ENCODE results near the gene SCYGR3. TPM values are rescaled to one million over a fixed set of nuclear protein-coding genes. Genes with fewer than 3 reads are reported as not detected.

The SCYGR3 gene
- total and polyA plus RNA-seq, 3 donors from 2014 or later, result not detected

DNA sequence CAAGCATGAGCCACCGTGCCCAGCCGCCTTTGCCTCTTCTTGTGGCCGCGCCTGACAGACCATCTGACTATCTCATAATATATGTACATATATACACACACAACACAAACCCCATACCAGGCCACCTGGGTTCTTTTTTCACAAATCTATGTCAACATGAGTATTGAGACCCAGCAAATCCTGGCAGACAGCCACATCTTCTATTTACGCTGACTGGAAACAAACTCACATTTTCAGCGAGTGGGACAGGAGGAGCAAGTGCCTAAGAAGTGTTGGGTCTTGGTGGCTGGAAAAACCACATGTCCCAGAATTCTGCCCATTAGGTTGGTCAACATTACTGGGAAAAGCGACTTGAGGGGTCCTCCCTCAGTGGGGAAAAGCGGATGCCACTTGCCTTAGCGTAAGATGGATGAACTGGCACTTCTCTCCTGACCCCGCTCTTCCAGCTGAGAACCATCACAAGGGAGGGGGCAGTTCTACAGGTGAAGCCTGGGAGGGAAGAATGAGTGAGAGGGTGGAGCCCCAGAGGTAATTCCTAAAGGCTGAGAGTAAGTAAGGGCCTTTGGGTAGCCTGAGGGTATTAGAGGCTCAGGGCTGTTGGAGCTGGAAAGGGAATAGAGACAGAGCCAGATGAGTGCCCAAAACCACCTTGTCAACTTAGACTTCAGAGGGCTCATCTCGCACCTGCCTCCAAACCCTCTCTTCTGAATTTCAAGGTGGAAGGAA is 1.9 kb downstream of the SCYGR3 start:
- Histone ChIP-seq H3K36me3 (ENCODE audit: low read depth, missing control alignments) (no peaks in the 10 kb centered on the region), H3K4me1 (no peaks in the 10 kb centered on the region), H3K4me3 (no peak overlapping the region), H3K9me3 (no peaks in the 10 kb centered on the region), H3K27me3 (no peaks in the 10 kb centered on the region), H3K27ac (no peak overlapping the region)
- no peak for DNase-seq
- no peak for TF ChIP-seq POLR2A (IDR thresholded peaks at IDR 0.05)
- TF ChIP-seq, protein P1, sequence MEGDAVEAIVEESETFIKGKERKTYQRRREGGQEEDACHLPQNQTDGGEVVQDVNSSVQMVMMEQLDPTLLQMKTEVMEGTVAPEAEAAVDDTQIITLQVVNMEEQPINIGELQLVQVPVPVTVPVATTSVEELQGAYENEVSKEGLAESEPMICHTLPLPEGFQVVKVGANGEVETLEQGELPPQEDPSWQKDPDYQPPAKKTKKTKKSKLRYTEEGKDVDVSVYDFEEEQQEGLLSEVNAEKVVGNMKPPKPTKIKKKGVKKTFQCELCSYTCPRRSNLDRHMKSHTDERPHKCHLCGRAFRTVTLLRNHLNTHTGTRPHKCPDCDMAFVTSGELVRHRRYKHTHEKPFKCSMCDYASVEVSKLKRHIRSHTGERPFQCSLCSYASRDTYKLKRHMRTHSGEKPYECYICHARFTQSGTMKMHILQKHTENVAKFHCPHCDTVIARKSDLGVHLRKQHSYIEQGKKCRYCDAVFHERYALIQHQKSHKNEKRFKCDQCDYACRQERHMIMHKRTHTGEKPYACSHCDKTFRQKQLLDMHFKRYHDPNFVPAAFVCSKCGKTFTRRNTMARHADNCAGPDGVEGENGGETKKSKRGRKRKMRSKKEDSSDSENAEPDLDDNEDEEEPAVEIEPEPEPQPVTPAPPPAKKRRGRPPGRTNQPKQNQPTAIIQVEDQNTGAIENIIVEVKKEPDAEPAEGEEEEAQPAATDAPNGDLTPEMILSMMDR (IDR thresholded peaks at IDR 0.05), result no peak
- intact Hi-C loops (cut with DNase I; ENCODE audit: low total_unique reads), result no loop called here
- WGBS, 2 donors, result 83 to 90% methylated on average over 11 of the region's 11 CpGs

DNA sequence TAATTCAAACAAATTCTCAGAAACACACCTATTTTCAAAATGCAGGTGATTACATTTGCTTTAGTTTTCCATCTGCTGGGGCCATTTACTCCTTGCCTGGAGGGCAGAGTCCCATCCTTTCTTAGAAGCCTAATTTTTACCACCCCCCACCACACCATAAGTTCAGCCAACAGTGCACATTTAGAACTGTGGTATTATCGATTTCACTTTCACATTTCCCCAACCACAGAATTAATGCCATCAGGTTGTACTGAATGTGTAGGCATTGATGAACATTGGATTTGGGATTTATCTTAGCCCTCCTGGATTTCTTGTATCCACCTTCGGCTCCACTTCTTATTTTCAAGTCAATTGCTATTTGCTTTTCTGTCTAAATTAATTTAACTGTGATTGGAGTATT is 4.5 kb downstream of the SCYGR3 start:
- 79 to 89% methylated on average over 2 of the region's 2 CpGs for WGBS, 2 donors
- H3K27ac ChIP-seq, result no peak overlapping the region
- no peaks in the 10 kb centered on the region for H3K27me3 ChIP-seq
- H3K4me3 ChIP-seq, result no peak overlapping the region
- H3K9me3 ChIP-seq, result no peaks in the 10 kb centered on the region
- intact Hi-C loops (cut with DNase I; ENCODE audit: low total_unique reads), result no loop called here
- no peaks in the 10 kb centered on the region for H3K4me1 ChIP-seq
- no peaks in the 10 kb centered on the region for H3K36me3 ChIP-seq (ENCODE audit: low read depth, missing control alignments)
- no peak for TF ChIP-seq POLR2A (IDR thresholded peaks at IDR 0.05)
- TF ChIP-seq, protein P1 (IDR thresholded peaks at IDR 0.05), result no peak
- no peak for DNase-seq

DNA sequence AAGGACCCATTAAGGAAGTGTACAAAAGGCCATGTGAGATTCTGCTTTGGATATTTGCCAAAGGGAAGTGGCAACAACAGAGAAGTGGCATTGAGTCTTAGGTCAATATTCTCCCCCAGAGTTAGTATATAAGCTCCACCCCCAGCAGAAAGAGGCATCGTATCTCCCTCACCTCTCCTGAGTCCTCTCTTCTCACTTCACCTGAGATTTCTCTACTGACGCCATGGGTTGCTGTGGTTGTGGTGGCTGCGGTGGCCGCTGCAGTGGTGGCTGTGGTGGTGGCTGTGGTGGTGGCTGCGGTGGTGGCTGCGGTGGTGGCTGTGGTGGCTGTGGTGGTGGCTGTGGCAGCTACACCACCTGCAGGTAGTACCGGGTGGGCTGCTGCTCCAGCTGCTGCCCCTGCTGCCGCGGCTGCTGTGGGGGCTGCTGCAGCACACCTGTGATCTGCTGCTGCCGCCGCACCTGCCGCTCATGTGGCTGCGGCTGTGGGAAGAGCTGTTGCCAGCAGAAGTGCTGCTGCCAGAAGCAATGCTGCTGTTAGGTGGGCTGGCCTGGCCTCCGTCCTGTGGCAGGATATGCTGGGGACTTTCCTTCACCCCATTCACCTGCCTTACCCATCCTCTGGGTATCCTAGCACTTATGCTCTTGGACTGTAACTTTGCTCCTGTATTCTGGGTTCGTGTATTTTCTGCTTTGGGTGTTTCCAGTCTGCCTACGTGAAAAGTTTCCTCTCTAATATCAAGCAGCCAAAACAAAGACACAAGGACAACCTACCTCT is 5.9 kb downstream of the SCYGR3 start:
- WGBS, 2 donors, result 70 to 79% methylated on average over 9 to 14 of the region's 16 CpGs
- no peaks in the 10 kb centered on the region for H3K27me3 ChIP-seq
- no peaks in the 10 kb centered on the region for H3K4me1 ChIP-seq
- intact Hi-C loops (cut with DNase I; ENCODE audit: low total_unique reads), result no loop called here
- H3K27ac ChIP-seq, result no peak overlapping the region
- DNase-seq, result no peak
- H3K4me3 ChIP-seq, result no peak overlapping the region
- TF ChIP-seq POLR2A (IDR thresholded peaks at IDR 0.05), result no peak
- TF ChIP-seq, protein P1 (IDR thresholded peaks at IDR 0.05), result no peak
- H3K9me3 ChIP-seq, result no peaks in the 10 kb centered on the region
- H3K36me3 ChIP-seq (ENCODE audit: low read depth, missing control alignments), result no peaks in the 10 kb centered on the region

DNA sequence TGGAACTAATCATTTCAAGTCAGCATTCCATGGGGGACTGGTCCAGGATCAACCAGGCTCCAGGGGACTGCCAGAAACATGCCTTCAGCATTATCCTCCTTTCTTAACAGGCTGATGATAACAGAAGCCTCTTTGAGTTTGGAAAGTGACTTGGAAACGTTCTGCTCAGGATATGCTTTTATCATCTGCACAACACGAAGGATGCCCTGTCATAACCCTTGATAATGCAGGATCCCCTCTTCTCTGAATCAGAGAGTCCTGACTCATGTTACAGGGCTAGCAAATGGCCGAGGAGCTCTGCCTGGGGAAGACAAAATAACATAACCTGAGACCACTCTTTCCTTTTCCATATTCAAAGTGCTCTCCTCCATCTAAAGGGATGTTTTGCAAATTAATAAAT is 6.7 kb downstream of the SCYGR3 start:
- DNase-seq, result no peak
- intact Hi-C loops (cut with DNase I; ENCODE audit: low total_unique reads), result no loop called here
- Histone ChIP-seq H3K27me3 (no peaks in the 10 kb centered on the region), H3K27ac (no peak overlapping the region), H3K36me3 (ENCODE audit: low read depth, missing control alignments) (no peaks in the 10 kb centered on the region), H3K4me1 (no peaks in the 10 kb centered on the region), H3K9me3 (no peaks in the 10 kb centered on the region), H3K4me3 (no peak overlapping the region)
- 56 to 66% methylated on average over 3 of the region's 3 CpGs for WGBS, 2 donors
- TF ChIP-seq, protein P1 (IDR thresholded peaks at IDR 0.05), result no peak
- no peak for TF ChIP-seq POLR2A (IDR thresholded peaks at IDR 0.05)

All from testis (tissue), 3 donors.